ENCODE data around the gene IRGC.

Gene IRGC

DNA sequence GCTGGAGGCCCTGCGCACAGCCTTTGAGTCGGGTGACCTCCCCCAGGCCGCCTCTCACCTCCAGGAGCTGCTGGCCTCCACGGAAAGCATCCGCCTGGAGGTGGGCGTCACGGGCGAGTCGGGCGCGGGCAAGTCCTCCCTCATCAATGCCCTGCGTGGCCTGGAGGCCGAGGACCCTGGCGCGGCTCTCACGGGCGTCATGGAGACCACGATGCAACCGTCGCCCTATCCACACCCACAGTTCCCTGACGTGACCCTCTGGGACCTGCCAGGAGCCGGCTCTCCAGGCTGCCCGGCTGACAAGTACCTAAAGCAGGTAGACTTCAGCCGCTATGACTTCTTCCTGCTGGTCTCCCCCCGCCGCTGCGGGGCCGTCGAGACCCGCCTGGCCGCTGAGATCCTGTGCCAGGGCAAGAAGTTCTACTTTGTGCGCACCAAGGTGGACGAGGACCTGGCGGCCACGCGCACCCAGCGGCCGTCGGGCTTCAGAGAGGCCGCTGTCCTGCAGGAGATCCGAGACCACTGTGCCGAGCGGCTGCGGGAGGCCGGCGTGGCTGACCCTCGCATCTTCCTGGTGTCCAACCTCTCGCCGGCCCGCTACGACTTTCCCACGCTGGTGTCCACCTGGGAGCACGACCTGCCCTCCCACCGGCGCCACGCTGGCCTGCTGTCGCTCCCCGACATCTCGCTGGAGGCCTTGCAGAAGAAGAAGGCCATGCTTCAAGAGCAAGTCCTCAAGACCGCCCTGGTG is 2.9 kb downstream of the IRGC start:
- H3K27ac ChIP-seq (ENCODE audit: low read length), result no peak overlapping the region
- no peaks in the 10 kb centered on the region for H3K36me3 ChIP-seq (replicated peaks; ENCODE audit: insufficient read depth, low read length)
- peaks cover 30% of the 10 kb centered on the region for H3K27me3 ChIP-seq (replicated peaks; ENCODE audit: insufficient read depth, low read length)
- H3K4me1 ChIP-seq (ENCODE audit: low read length), result no peaks in the 10 kb centered on the region
- no peak for DNase-seq
- no peaks in the 10 kb centered on the region for H3F3A ChIP-seq (ENCODE audit: insufficient read depth, low read length)
- H3K4me3 ChIP-seq (ENCODE audit: low read length), result no peak overlapping the region
- no peaks in the 10 kb centered on the region for H3K9me2 ChIP-seq (replicated peaks; ENCODE audit: insufficient read depth, low read length)
- no peaks in the 10 kb centered on the region for H4K20me1 ChIP-seq (ENCODE audit: insufficient read depth, low read length)
- TF ChIP-seq EZH2phosphoT487 (IDR thresholded peaks at IDR 0.05; ENCODE audit: low read length), result no peak
- no peak for TF ChIP-seq EZH2 (optimal IDR thresholded peaks at IDR 0.05; ENCODE audit: low read depth, low read length)
- TF ChIP-seq, protein P1, sequence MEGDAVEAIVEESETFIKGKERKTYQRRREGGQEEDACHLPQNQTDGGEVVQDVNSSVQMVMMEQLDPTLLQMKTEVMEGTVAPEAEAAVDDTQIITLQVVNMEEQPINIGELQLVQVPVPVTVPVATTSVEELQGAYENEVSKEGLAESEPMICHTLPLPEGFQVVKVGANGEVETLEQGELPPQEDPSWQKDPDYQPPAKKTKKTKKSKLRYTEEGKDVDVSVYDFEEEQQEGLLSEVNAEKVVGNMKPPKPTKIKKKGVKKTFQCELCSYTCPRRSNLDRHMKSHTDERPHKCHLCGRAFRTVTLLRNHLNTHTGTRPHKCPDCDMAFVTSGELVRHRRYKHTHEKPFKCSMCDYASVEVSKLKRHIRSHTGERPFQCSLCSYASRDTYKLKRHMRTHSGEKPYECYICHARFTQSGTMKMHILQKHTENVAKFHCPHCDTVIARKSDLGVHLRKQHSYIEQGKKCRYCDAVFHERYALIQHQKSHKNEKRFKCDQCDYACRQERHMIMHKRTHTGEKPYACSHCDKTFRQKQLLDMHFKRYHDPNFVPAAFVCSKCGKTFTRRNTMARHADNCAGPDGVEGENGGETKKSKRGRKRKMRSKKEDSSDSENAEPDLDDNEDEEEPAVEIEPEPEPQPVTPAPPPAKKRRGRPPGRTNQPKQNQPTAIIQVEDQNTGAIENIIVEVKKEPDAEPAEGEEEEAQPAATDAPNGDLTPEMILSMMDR (IDR thresholded peaks at IDR 0.05; ENCODE audit: low read length), result no peak
- H2AFZ ChIP-seq (ENCODE audit: low read length), result no peak overlapping the region
- no peaks in the 10 kb centered on the region for H3K79me2 ChIP-seq (ENCODE audit: low read length)
- H3K9me3 ChIP-seq (replicated peaks; ENCODE audit: insufficient read depth, low read length), result no peaks in the 10 kb centered on the region
- no peak overlapping the region for H3K4me2 ChIP-seq (ENCODE audit: low read depth, low read length)
- no peak overlapping the region for H3K9ac ChIP-seq (ENCODE audit: low read length)

DNA sequence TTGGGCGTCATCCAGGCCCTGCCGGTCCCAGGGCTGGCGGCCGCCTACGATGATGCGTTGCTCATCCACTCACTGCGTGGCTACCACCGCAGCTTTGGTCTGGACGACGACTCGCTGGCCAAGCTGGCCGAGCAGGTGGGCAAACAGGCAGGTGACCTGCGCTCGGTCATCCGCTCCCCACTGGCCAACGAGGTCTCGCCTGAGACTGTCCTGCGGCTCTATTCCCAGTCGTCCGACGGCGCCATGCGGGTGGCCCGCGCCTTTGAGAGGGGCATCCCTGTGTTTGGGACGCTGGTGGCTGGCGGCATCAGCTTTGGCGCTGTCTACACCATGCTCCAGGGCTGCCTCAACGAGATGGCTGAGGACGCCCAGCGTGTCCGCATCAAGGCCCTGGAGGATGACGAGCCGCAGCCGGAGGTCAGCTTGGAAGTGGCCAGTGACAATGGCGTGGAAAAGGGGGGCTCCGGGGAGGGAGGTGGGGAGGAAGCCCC is 3.5 kb downstream of the IRGC start:
- TF ChIP-seq EZH2 (optimal IDR thresholded peaks at IDR 0.05; ENCODE audit: low read depth, low read length) (no peak), EZH2phosphoT487 (IDR thresholded peaks at IDR 0.05; ENCODE audit: low read length) (no peak)
- TF ChIP-seq, protein P1 (IDR thresholded peaks at IDR 0.05; ENCODE audit: low read length), result no peak
- Histone ChIP-seq H3K27ac (ENCODE audit: low read length) (no peak overlapping the region), H3K9me3 (replicated peaks; ENCODE audit: insufficient read depth, low read length) (no peaks in the 10 kb centered on the region), H3K4me2 (ENCODE audit: low read depth, low read length) (no peak overlapping the region), H3K9ac (ENCODE audit: low read length) (no peak overlapping the region), H3K9me2 (replicated peaks; ENCODE audit: insufficient read depth, low read length) (no peaks in the 10 kb centered on the region), H3K27me3 (replicated peaks; ENCODE audit: insufficient read depth, low read length) (peaks cover 30% of the 10 kb centered on the region), H3K4me1 (ENCODE audit: low read length) (no peaks in the 10 kb centered on the region), H3K4me3 (ENCODE audit: low read length) (no peak overlapping the region), H3F3A (ENCODE audit: insufficient read depth, low read length) (no peaks in the 10 kb centered on the region), H4K20me1 (ENCODE audit: insufficient read depth, low read length) (no peaks in the 10 kb centered on the region), H3K36me3 (replicated peaks; ENCODE audit: insufficient read depth, low read length) (no peaks in the 10 kb centered on the region), H3K79me2 (ENCODE audit: low read length) (no peaks in the 10 kb centered on the region), H2AFZ (ENCODE audit: low read length) (no peak overlapping the region)
- no peak for DNase-seq

DNA sequence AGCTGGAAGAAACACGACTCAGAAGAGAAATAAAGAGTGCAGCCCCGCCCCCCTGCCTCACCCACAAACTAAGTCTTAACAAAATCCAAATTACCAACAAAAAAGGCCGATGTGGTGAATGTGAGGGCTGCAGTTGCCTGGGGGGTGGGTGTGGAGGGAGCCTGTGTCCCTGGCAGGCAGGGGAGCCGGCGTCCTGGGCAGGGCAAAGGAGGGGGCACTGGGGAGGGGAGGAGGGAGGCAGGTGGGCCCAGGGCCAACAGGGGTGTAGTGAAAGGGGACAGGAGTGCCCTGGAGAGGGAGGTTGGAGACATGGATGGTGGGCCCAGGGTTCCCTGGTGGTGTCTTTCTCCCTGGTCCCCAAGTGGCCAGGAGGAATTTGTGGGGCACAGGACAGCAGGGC is 4.0 kb downstream of the IRGC start:
- H3K9me3 ChIP-seq (replicated peaks; ENCODE audit: insufficient read depth, low read length), result no peaks in the 10 kb centered on the region
- TF ChIP-seq EZH2 (optimal IDR thresholded peaks at IDR 0.05; ENCODE audit: low read depth, low read length) (no peak), EZH2phosphoT487 (IDR thresholded peaks at IDR 0.05; ENCODE audit: low read length) (no peak)
- TF ChIP-seq, protein P1 (IDR thresholded peaks at IDR 0.05; ENCODE audit: low read length), result no peak
- no peak overlapping the region for H2AFZ ChIP-seq (ENCODE audit: low read length)
- no peaks in the 10 kb centered on the region for H3K4me1 ChIP-seq (ENCODE audit: low read length)
- H3K36me3 ChIP-seq (replicated peaks; ENCODE audit: insufficient read depth, low read length), result no peaks in the 10 kb centered on the region
- no peak overlapping the region for H3K27ac ChIP-seq (ENCODE audit: low read length)
- H3K9me2 ChIP-seq (replicated peaks; ENCODE audit: insufficient read depth, low read length), result no peaks in the 10 kb centered on the region
- no peak overlapping the region for H3K4me3 ChIP-seq (ENCODE audit: low read length)
- no peak for DNase-seq
- peaks cover 30% of the 10 kb centered on the region for H3K27me3 ChIP-seq (replicated peaks; ENCODE audit: insufficient read depth, low read length)
- no peak overlapping the region for H3K9ac ChIP-seq (ENCODE audit: low read length)
- no peaks in the 10 kb centered on the region for H4K20me1 ChIP-seq (ENCODE audit: insufficient read depth, low read length)
- no peaks in the 10 kb centered on the region for H3F3A ChIP-seq (ENCODE audit: insufficient read depth, low read length)
- H3K4me2 ChIP-seq (ENCODE audit: low read depth, low read length), result no peak overlapping the region
- no peaks in the 10 kb centered on the region for H3K79me2 ChIP-seq (ENCODE audit: low read length)

All from MM.1S (cell line).